Ramos (cell line): ENCODE measurements around the gene BMPER.

Experiments
- in situ Hi-C: fragments of 300-500 bp; cut with MboI; formaldehyde crosslinking; loops from one replicate; pipeline ENCODE4 v1.14.3; 2022; ENCODE audit warnings: low sequenced_read_pairs; ENCODE audit not compliant: unreplicated experiment

The BMPER gene

DNA sequence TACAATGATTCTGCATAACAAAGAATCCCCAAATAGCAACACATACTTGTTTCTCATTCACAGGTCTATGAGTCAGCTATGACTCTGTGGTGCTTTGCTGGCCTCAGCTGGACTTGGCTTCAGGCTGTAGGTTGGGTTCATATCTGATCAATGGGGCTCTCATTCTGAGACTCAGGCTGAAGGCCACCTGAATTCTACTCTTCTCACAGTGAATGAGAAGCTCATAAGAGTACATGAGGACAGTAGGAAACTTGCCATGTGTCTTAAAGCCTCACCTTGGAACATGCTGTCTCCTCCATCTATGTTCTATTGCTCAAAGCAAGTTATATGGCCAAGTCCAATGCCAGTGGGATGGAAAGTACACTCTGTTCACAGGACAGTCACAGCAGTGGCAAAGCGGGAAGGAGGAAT, 292.9 kb downstream of the BMPER start:
- in situ Hi-C loops = no loop called here
